IMR-90 (cell line): ENCODE measurements around the gene RBMS3. TPM values are rescaled to one million over a fixed set of nuclear protein-coding genes. Genes with fewer than 3 reads are reported as not detected.

Experiments used
- ATAC-seq: fragments of 200-7000 bp; cut with Tn5 transposase; 2 replicates; pipeline ENCODE4 v1.9.1; 2020; ENCODE audit warnings: low read depth, mild to moderate bottlenecking, moderate library complexity
- BruUV-seq: library from RNA; stranded (reverse); fragments of 400-500 nt; replicated peaks from 2 replicates; lab custom pipeline; 2021; lab: Mats Ljungman, UMichigan
- CTCF ChIA-PET: fragments of 300-600 bp; formaldehyde crosslinking; extraction: SDS; loops from one replicate; lab custom pipeline; 2021; ENCODE audit warnings: antibody characterized with exemption; lab: Yijun Ruan, JAX
- POLR2A ChIA-PET: fragments of 300-600 bp; sonication (Branson Sonifier 250); formaldehyde crosslinking; loops from one replicate; lab custom pipeline; 2022; ENCODE audit warnings: antibody characterized with exemption; ENCODE audit not compliant: unreplicated experiment; lab: Charles Lee
- DNase-seq: peaks from one replicate; pipeline ENCODE4 v3.0.0; 2013
- H2AFZ ChIP-seq: replicated peaks from 2 replicates; pipeline ENCODE3; 2013; ENCODE audit warnings: low read length, mild to moderate bottlenecking; ENCODE audit not compliant: poor library complexity
- H2AK5ac ChIP-seq: 2 replicates; pipeline ENCODE4 v1.6.1; 2013; ENCODE audit warnings: low read depth, low read length, inconsistent platforms
- H2AK9ac ChIP-seq: replicated peaks from 2 replicates; pipeline ENCODE3; 2013; ENCODE audit warnings: mild to moderate bottlenecking, low read depth, low read length, moderate library complexity; ENCODE audit not compliant: poor library complexity
- H2BK120ac ChIP-seq: 2 replicates; pipeline ENCODE4 v1.6.1; 2013; ENCODE audit warnings: low read depth, low read length, inconsistent platforms
- H2BK15ac ChIP-seq: 3 replicates; pipeline ENCODE4 v1.6.1; 2013; ENCODE audit warnings: low read depth, low read length, inconsistent platforms
- H2BK20ac ChIP-seq: 2 replicates; pipeline ENCODE4 v1.6.1; 2013; ENCODE audit warnings: low read depth, mild to moderate bottlenecking, inconsistent platforms, low read length, moderate library complexity
- H2BK5ac ChIP-seq: 2 replicates; pipeline ENCODE4 v1.6.1; 2013; ENCODE audit warnings: mild to moderate bottlenecking, low read depth, low read length, inconsistent platforms; ENCODE audit not compliant: poor library complexity, severe bottlenecking
- H3K14ac ChIP-seq: replicated peaks from 2 replicates; pipeline ENCODE4 v1.6.1; 2013; ENCODE audit warnings: low read depth, low read length, inconsistent platforms
- H3K18ac ChIP-seq: 2 replicates; pipeline ENCODE4 v1.6.1; 2013; ENCODE audit warnings: low read depth, low read length, control low read depth
- H3K23ac ChIP-seq: 2 replicates; pipeline ENCODE4 v1.6.1; 2013; ENCODE audit warnings: low read depth, low read length, inconsistent platforms
- H3K27ac ChIP-seq: 2 replicates; pipeline ENCODE4 v1.5.1; 2013; ENCODE audit warnings: mild to moderate bottlenecking, control low read depth, low read length; ENCODE audit not compliant: insufficient read depth
- H3K27me3 ChIP-seq: 2 replicates; pipeline ENCODE4 v1.6.1; 2013; ENCODE audit warnings: low read length; ENCODE audit not compliant: control insufficient read depth, insufficient read depth
- H3K36me3 ChIP-seq: 2 replicates; pipeline ENCODE4 v1.6.1; 2013; ENCODE audit warnings: low read length, mixed read lengths; ENCODE audit not compliant: control insufficient read depth, insufficient read depth
- H3K4ac ChIP-seq: 2 replicates; pipeline ENCODE4 v1.6.1; 2013; ENCODE audit warnings: low read depth, low read length, inconsistent platforms
- H3K4me1 ChIP-seq: 2 replicates; pipeline ENCODE4 v1.6.1; 2013; ENCODE audit warnings: low read length, mixed read lengths; ENCODE audit not compliant: control insufficient read depth, insufficient read depth
- H3K4me2 ChIP-seq: 2 replicates; pipeline ENCODE4 v1.6.1; 2013; ENCODE audit warnings: low read depth, mild to moderate bottlenecking, control low read depth, low read length, moderate library complexity
- H3K4me3 ChIP-seq: 2 replicates; pipeline ENCODE4 v1.5.1; 2013; ENCODE audit warnings: low read depth, mild to moderate bottlenecking, control low read depth, low read length, moderate library complexity; ENCODE audit not compliant: insufficient read depth
- H3K56ac ChIP-seq: 2 replicates; pipeline ENCODE4 v1.6.1; 2013; ENCODE audit warnings: low read length, inconsistent platforms; ENCODE audit not compliant: insufficient read depth; ENCODE audit errors: extremely low read depth
- H3K79me1 ChIP-seq, 2 experiments: 2 replicates each; pipeline ENCODE4 v1.6.1; 2013; ENCODE audit warnings: low read length in 2 of 2, inconsistent platforms in 1 of 2, low read depth in 1 of 2
- H3K9ac ChIP-seq: 2 replicates; pipeline ENCODE4 v1.6.1; 2013; ENCODE audit warnings: low read depth, low read length, control low read depth
- H3K9me1 ChIP-seq: 2 replicates; pipeline ENCODE4 v1.6.1; 2013; ENCODE audit warnings: low read length, inconsistent platforms; ENCODE audit not compliant: insufficient read depth
- H3K9me3 ChIP-seq: 2 replicates; pipeline ENCODE4 v1.6.1; 2013; ENCODE audit warnings: low read length; ENCODE audit not compliant: control insufficient read depth, insufficient read depth
- H4K20me1 ChIP-seq: 2 replicates; pipeline ENCODE4 v1.6.1; 2013; ENCODE audit warnings: low read length, inconsistent platforms; ENCODE audit not compliant: insufficient read depth
- H4K5ac ChIP-seq: 2 replicates; pipeline ENCODE4 v1.6.1; 2013; ENCODE audit warnings: mild to moderate bottlenecking, low read depth, low read length, control low read depth
- H4K8ac ChIP-seq, 2 experiments: 2 replicates each; pipeline ENCODE4 v1.6.1; 2013; ENCODE audit warnings: low read depth in 2 of 2, low read length in 2 of 2, control low read depth in 1 of 2, inconsistent platforms in 1 of 2
- H4K91ac ChIP-seq: 2 replicates; pipeline ENCODE4 v1.6.1; 2013; ENCODE audit warnings: low read depth, low read length, inconsistent platforms; ENCODE audit not compliant: insufficient read depth
- BHLHE40 ChIP-seq: fragments of 150-350 bp; IDR thresholded peaks from 2 replicates; pipeline ENCODE4 v1.6.1; 2016; ENCODE audit warnings: mild to moderate bottlenecking, low read depth, low read length
- CEBPB ChIP-seq: IDR thresholded peaks from 2 replicates; pipeline ENCODE4 v1.6.1; 2012; ENCODE audit warnings: low read depth, low read length, improper control_type of control experiment
- FOS ChIP-seq: fragments of 150-350 bp; IDR thresholded peaks from 2 replicates; pipeline ENCODE4 v1.6.1; 2016; ENCODE audit warnings: low read depth, low read length
- MXI1 ChIP-seq: IDR thresholded peaks from 2 replicates; pipeline ENCODE4 v1.6.1; 2012; ENCODE audit warnings: low read depth, mild to moderate bottlenecking, low read length, moderate library complexity, borderline replicate concordance
- NFE2L2 ChIP-seq: fragments of 150-350 bp; IDR thresholded peaks from 2 replicates; pipeline ENCODE4 v1.6.1; 2016; ENCODE audit warnings: low read depth, mild to moderate bottlenecking, low read length
- POLR2A ChIP-seq: IDR thresholded peaks from 2 replicates; pipeline ENCODE4 v1.6.1; 2012; ENCODE audit warnings: mild to moderate bottlenecking, low read depth, low read length
- RAD21 ChIP-seq: IDR thresholded peaks from 2 replicates; pipeline ENCODE4 v1.6.1; 2012; ENCODE audit warnings: low read length, improper control_type of control experiment
- RCOR1 ChIP-seq: IDR thresholded peaks from 2 replicates; pipeline ENCODE4 v1.6.1; 2012; ENCODE audit warnings: mild to moderate bottlenecking, low read length, improper control_type of control experiment; ENCODE audit not compliant: insufficient replicate concordance
- RFX5 ChIP-seq: IDR thresholded peaks from 2 replicates; pipeline ENCODE4 v1.8.0; 2012; ENCODE audit warnings: low read depth, mild to moderate bottlenecking, low read length, moderate library complexity
- SMC3 ChIP-seq: fragments of 150-350 bp; IDR thresholded peaks from 2 replicates; pipeline ENCODE4 v1.6.1; 2016; ENCODE audit warnings: low read depth, mild to moderate bottlenecking, antibody characterized with exemption, low read length, moderate library complexity
- WGBS, 2 experiments: methylation state at CpG; one replicate each; pipeline versions ENCODE4 v1.1.5 to v1.1.7; 2013; ENCODE audit warnings: missing lambda C conversion rate in 2 of 2; ENCODE audit not compliant: insufficient read length in 1 of 2; ENCODE audit errors: extremely low coverage in 2 of 2; 5-methylcytosine and 5-hydroxymethylcytosine counted together
- dilution Hi-C: fragments of 300-500 bp; cut with HindIII; formaldehyde crosslinking; loops from one replicate; pipeline ENCODE4 v1.14.3; 2018; ENCODE audit warnings: low sequenced_read_pairs; ENCODE audit not compliant: unreplicated experiment
- in situ Hi-C: fragments of 300-500 bp; cut with MboI; formaldehyde crosslinking; loops from 3 replicates; pipeline ENCODE4 v1.14.3; 2019; ENCODE audit warnings: low sequenced_read_pairs, inconsistent platforms, mixed read lengths
- intact Hi-C: fragments of 100-400 bp; cut with micrococcal nuclease; formaldehyde crosslinking; loops from 2 replicates; pipeline ENCODE4 v1.10.0; 2022
- polyA plus RNA-seq, 3 experiments: library from polyadenylated mRNA; depleted of rRNA; stranded (reverse); fragments of >200 nt; gene quantifications; 2 replicates each; pipeline ENCODE4 v1.2.3, GENCODE V29; 2012; ENCODE audit warnings: low replicate concordance in 1 of 3
- total RNA-seq: library from RNA; depleted of rRNA; stranded (reverse); fragments of >200 nt; gene quantifications from 2 replicates; pipeline ENCODE4 v1.2.3, GENCODE V29; 2012
- TF ChIP-seq, protein P1 (sequence below): fragments of 150-350 bp; IDR thresholded peaks from 2 replicates; pipeline ENCODE4 v1.6.1; 2016; ENCODE audit warnings: low read depth, mild to moderate bottlenecking, low read length, moderate library complexity, borderline replicate concordance
- TF ChIP-seq, protein P2 (sequence below): conservative IDR thresholded peaks from 2 replicates; pipeline ENCODE4 v1.5.1; 2012; ENCODE audit warnings: mild to moderate bottlenecking, low read depth, low read length, improper control_type of control experiment

Gene RBMS3
- total and polyA plus RNA-seq, 2 of the 4 experiments (the other 2 are of a cell fraction): 15.2 to 127 TPM

DNA sequence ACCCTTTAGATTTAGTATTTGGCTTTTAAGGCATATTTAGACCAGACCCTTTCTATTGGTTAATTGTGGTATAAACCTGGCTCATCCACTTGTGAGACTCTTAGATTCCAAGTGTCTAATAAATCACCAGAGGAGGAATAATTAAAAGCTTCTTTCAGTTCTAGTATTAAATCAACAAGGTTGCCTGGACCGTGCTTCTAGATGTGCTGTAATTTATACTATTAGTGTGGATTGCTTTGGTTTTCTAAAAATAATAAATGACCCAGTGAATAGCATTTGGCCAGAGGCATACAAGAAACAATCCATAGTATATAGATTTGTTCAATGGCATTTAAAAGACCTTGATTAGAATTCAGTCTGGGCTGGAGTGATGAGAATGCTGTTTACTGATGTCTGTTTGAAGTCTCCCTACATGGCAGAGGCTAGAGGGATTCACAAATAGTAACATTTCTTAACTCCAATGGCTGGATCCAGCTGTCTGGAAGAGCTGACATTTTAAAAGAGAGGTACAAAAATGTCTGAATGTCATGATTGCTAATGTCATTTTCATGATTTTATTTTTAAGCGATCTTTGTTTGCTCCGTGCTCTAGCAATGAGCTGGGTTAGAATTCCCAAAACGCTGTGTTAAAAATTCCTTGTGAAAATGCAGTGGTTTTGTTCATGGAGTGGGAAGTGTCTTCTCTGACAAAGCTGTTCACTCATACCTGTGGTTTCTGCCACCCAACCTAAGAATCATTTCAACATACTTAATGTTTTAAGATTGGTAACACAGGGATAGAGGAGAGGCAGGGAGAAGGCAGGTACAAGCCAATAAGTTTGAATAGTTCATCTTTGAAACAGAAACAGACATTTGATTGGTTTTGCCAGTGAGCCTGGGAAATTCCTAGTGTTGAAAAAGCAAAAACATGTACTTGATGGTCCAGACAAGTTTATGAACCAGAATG lies 89.9 kb downstream of the RBMS3 start:
- ATAC-seq (no peak), DNase-seq (no peak)
- H4K20me1 ChIP-seq: peaks cover 16% of the 10 kb centered on the region
- TF ChIP-seq, protein P1, sequence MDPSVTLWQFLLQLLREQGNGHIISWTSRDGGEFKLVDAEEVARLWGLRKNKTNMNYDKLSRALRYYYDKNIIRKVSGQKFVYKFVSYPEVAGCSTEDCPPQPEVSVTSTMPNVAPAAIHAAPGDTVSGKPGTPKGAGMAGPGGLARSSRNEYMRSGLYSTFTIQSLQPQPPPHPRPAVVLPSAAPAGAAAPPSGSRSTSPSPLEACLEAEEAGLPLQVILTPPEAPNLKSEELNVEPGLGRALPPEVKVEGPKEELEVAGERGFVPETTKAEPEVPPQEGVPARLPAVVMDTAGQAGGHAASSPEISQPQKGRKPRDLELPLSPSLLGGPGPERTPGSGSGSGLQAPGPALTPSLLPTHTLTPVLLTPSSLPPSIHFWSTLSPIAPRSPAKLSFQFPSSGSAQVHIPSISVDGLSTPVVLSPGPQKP: no peak
- TF ChIP-seq MXI1 (no peak), CEBPB (no peak), RCOR1 (no peak), NFE2L2 (no peak), RFX5 (no peak), RAD21 (no peak), POLR2A (no peak), FOS (no peak), BHLHE40 (no peak), SMC3 (no peak)
- TF ChIP-seq, protein P2, sequence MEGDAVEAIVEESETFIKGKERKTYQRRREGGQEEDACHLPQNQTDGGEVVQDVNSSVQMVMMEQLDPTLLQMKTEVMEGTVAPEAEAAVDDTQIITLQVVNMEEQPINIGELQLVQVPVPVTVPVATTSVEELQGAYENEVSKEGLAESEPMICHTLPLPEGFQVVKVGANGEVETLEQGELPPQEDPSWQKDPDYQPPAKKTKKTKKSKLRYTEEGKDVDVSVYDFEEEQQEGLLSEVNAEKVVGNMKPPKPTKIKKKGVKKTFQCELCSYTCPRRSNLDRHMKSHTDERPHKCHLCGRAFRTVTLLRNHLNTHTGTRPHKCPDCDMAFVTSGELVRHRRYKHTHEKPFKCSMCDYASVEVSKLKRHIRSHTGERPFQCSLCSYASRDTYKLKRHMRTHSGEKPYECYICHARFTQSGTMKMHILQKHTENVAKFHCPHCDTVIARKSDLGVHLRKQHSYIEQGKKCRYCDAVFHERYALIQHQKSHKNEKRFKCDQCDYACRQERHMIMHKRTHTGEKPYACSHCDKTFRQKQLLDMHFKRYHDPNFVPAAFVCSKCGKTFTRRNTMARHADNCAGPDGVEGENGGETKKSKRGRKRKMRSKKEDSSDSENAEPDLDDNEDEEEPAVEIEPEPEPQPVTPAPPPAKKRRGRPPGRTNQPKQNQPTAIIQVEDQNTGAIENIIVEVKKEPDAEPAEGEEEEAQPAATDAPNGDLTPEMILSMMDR: no peak
- H3K9ac ChIP-seq: no peak overlapping the region
- H2AK9ac ChIP-seq: no peak overlapping the region
- no peak overlapping the region for H4K8ac ChIP-seq
- H3K23ac ChIP-seq: no peak overlapping the region
- H3K4me2 ChIP-seq: no peak overlapping the region
- H2BK5ac ChIP-seq: no peak overlapping the region
- no peak overlapping the region for H4K91ac ChIP-seq
- no peaks in the 10 kb centered on the region; the same call in 1 of the 2 replicates for H3K4me1 ChIP-seq
- intact Hi-C loops (no loop called here), dilution Hi-C loops (no loop called here), in situ Hi-C loops (no loop called here)
- no peak overlapping the region for H4K5ac ChIP-seq
- no peaks in the 10 kb centered on the region for H3K9me3 ChIP-seq
- no peak overlapping the region for H2BK120ac ChIP-seq
- H3K18ac ChIP-seq: no peak overlapping the region
- H3K56ac ChIP-seq: no peak overlapping the region
- H3K27me3 ChIP-seq: no peaks in the 10 kb centered on the region
- H2AK5ac ChIP-seq: no peak overlapping the region
- H2BK20ac ChIP-seq: no peak overlapping the region
- peaks cover 27 to 44% of the 10 kb centered on the region in 2 experiments for H3K79me1 ChIP-seq
- H3K4ac ChIP-seq: no peak overlapping the region
- H2BK15ac ChIP-seq: no peak overlapping the region
- BruUV-seq: no TSS peak
- H3K4me3 ChIP-seq: no peak overlapping the region
- no peaks in the 10 kb centered on the region; the same call in 1 of the 2 replicates for H3K36me3 ChIP-seq
- H2AFZ ChIP-seq: no peak overlapping the region
- ChIA-PET CTCF (interaction anchor here (0.6 kb wide), 1 partner anchor 512 kb away, joined by 3 read pairs; no protein-coding TSS in a partner anchor), POLR2A (interaction anchor here (0.7 kb wide), 1 partner anchor 18 kb away, joined by 3 read pairs; no protein-coding TSS in a partner anchor)
- H3K27ac ChIP-seq: no peak overlapping the region
- WGBS, 2 experiments: no CpG with 5 or more reads among the region's 4 CpGs
- H3K14ac ChIP-seq: no peak overlapping the region
- H3K9me1 ChIP-seq: no peaks in the 10 kb centered on the region
